Fibroblast of pulmonary artery (primary cell): ENCODE results near the gene EGFR.

Source experiments
- DNase-seq: peaks from one replicate; pipeline ENCODE4 v3.0.0-alpha.2; 2010; ENCODE audit warnings: low read depth
- H3K4me3 ChIP-seq: replicated peaks from 2 replicates; pipeline ENCODE4 v1.5.1; 2011; ENCODE audit warnings: low read depth, mild to moderate bottlenecking, control low read depth, low read length, moderate library complexity
- CTCF ChIP-seq: IDR thresholded peaks from 2 replicates; pipeline ENCODE4 v1.5.1; 2011; ENCODE audit warnings: mild to moderate bottlenecking, control low read depth, low read length, inconsistent platforms; ENCODE audit errors: missing control alignments

EGFR gene

GRCh38 chr7:55055479-55055878, 36.7 kb downstream of the EGFR start:
- H3K4me3 ChIP-seq: no peak overlapping the region
- DNase-seq: peak; percentile 88
- TF ChIP-seq CTCF: no peak

- DNase-seq: no peak
- no peak for TF ChIP-seq CTCF
- H3K4me3 ChIP-seq: no peak overlapping the region
Measured at GRCh38 chr7:55056068-55056467, 37.3 kb downstream of the EGFR start.

DNA sequence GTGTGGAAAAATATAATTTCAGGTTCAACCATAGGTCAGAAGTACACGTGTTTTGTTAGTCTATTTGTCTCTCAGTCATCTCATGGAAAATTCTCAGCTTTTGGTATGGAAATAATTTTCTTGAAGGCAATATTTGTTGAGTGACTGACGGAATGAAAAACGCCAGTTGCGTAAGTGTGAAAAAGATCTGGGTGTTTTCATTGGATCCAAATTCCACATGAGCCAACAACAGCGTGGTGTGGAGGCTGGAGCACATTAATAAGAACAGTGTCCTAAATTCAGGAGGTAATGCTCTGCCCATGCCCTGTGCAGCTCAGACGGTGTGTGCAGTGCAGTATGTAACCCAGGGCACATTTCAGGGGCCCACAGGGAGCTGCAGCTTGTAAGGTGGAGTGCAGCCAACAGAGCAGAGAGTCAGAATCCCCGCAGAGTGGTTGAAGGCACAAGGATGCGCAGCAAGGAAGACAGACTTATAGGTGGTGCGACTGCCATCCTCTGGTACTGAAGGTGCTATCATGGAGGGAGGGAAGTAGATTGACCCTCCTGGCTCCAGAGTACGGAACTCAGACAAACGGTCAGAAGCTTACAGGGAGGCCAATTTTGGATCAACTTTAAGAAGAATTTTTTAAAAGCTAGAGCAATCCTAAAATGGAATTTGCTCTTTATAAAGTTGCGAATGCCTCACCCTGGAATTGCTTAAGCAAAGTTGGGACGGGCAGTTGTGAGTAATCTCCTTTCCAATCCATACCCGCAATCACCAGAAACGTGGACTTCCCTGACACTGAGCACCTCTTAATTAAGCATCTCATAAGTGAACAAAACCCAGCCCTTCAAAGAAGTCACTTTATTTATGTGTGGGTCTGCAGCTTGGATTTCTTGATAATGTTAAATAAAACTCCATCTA, 38.0 kb downstream of the EGFR start:
- no peak for DNase-seq
- H3K4me3 ChIP-seq: no peak overlapping the region
- no peak for TF ChIP-seq CTCF

DNA sequence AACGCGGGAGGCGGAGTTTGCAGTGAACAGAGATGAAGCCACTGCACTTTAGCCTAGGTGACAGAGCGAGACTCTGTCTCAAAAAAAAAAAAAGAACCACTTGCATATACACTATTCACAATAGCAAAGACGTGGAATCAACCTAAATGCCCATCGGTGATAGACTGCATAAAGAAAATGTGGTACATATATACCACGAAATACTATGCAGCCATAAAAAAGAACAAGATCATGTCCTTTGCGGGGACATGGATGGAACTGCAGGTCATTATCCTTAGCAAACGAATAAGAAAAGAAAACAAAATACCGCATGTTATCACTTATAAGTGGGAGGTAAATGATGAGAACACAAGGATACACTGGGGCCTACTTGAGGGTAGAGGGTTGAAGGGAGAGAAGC, 39.5 kb downstream of the EGFR start:
- no peak for DNase-seq
- H3K4me3 ChIP-seq: no peak overlapping the region
- TF ChIP-seq CTCF: no peak

- DNase-seq: no peak
- no peak overlapping the region for H3K4me3 ChIP-seq
- no peak for TF ChIP-seq CTCF
Measured at GRCh38 chr7:55059021-55059420, 40.2 kb downstream of the EGFR start.

DNA sequence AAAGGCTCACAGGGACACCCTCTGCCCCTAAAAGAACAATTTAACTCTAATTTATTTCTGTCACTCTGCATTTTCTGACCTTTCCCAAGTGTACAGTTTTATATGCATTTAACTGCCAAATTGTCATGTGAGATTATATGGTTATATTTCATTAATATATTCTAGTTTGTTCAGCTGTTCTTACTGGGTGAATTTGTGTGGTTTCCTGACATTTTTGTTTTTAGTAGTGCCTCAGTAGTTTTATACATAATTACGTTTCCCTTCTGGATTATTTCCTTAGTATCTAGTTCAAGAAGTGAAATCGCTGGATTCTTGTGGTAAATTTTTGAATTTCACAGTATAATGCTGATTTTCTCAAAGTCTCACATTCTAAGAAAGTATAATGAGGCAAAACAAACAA, 41.3 kb downstream of the EGFR start:
- H3K4me3 ChIP-seq: no peak overlapping the region
- TF ChIP-seq CTCF: no peak
- no peak for DNase-seq

GRCh38 chr7:55060636-55061022, 41.8 kb downstream of the EGFR start:
- H3K4me3 ChIP-seq: no peak overlapping the region
- DNase-seq: no peak
- no peak for TF ChIP-seq CTCF
